LNCAP (cell line): ENCODE data around the gene WFIKKN1.

Source experiments
- CTCF ChIP-seq: fragments of 450-650 bp; IDR thresholded peaks from 2 replicates; pipeline ENCODE4 v1.5.1; 2017; ENCODE audit warnings: mild to moderate bottlenecking

Gene WFIKKN1

GRCh38 chr16:660132-660458 is 29.3 kb downstream of the WFIKKN1 start:
- TF ChIP-seq CTCF, result no peak

GRCh38 chr16:660459-661183 is 29.8 kb downstream of the WFIKKN1 start:
- peak; percentile 62 for TF ChIP-seq CTCF

DNA sequence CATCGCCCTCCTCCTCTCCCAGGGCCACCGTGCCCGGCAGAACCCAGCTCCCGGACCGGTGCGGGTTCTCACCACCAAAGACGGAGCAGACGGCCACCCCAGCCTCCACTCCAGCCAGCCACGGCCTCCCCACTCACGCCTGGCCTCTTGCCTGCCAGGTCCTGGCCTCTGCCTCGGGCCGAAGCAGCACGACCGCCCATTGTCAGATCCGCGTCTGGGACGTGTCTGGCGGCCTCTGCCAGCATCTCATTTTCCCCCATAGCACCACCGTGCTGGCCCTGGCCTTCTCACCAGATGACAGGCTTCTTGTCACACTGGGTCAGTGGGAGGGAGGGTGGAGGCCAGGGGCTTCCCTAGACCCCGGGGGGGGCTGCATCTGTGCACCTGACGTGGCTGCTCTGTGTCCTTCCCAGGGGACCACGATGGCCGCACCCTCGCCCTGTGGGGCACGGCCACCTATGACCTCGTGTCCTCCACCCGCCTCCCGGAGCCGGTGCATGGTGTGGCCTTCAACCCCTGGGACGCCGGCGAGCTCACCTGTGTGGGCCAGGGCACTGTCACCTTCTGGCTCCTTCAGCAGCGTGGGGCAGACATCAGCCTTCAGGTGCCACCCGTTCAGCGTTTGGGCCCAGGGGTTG is 30.5 kb downstream of the WFIKKN1 start:
- no peak for TF ChIP-seq CTCF

DNA sequence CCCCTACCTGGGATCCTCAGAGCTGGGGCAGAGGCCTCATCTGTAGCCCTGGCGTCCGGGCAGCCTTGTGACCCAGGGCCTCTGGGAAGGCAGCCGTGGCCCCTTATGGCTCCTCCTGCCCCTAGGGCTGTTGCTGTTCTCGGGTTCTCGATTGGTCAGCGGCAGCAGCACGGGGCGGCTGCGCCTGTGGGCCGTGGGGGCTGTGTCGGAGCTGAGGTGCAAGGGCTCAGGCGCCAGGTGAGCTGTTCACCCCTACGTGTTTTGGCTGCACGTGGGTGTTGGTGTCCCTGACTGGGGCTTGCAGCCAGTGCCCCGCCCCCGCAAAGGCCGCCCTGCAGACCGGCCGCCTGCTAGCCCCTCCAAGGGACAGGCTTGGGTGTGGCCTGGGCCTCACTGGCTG is 31.3 kb downstream of the WFIKKN1 start:
- TF ChIP-seq CTCF, result no peak

- TF ChIP-seq CTCF, result no peak
Measured at GRCh38 chr16:662597-662996, 31.8 kb downstream of the WFIKKN1 start.

GRCh38 chr16:666572-666971 is 35.8 kb downstream of the WFIKKN1 start:
- no peak for TF ChIP-seq CTCF

GRCh38 chr16:667113-667779 is 36.5 kb downstream of the WFIKKN1 start:
- no peak for TF ChIP-seq CTCF
